GM23248 (cell line): ENCODE results near the gene SOCS2. TPM values are rescaled to one million over a fixed set of nuclear protein-coding genes. Genes with fewer than 3 reads are reported as not detected.

ENCODE experiments used
- DNase-seq: peaks from one replicate; pipeline ENCODE4 v3.0.0-alpha.2; 2015
- H2AFZ ChIP-seq: fragments of 200-600 bp; sonication (generic); 2 replicates; pipeline ENCODE4 v1.6.1; 2016; ENCODE audit warnings: antibody characterized with exemption
- H3F3A ChIP-seq: fragments of 200-600 bp; sonication (generic); 2 replicates; pipeline ENCODE4 v1.6.1; 2016; ENCODE audit warnings: mild to moderate bottlenecking, antibody characterized with exemption, mixed run types; ENCODE audit not compliant: insufficient read depth
- H3K27ac ChIP-seq: fragments of 200-600 bp; sonication (generic); 2 replicates; pipeline ENCODE4 v1.5.1; 2016; ENCODE audit warnings: mild to moderate bottlenecking
- H3K27me3 ChIP-seq: fragments of 200-600 bp; sonication (generic); replicated peaks from 2 replicates; pipeline ENCODE4 v1.6.1; 2016; ENCODE audit warnings: mild to moderate bottlenecking; ENCODE audit not compliant: insufficient read depth
- H3K36me3 ChIP-seq: fragments of 200-600 bp; sonication (generic); 2 replicates; pipeline ENCODE4 v1.6.1; 2016; ENCODE audit warnings: low read depth, mild to moderate bottlenecking
- H3K4me1 ChIP-seq: fragments of 200-600 bp; sonication (generic); 2 replicates; pipeline ENCODE4 v1.6.1; 2016; ENCODE audit warnings: mild to moderate bottlenecking; ENCODE audit not compliant: insufficient read depth
- H3K4me2 ChIP-seq: fragments of 200-600 bp; sonication (generic); one replicate; pipeline ENCODE4 v1.6.1; 2016; ENCODE audit warnings: mild to moderate bottlenecking; ENCODE audit not compliant: unreplicated experiment
- H3K4me3 ChIP-seq: fragments of 200-600 bp; sonication (generic); 2 replicates; pipeline ENCODE4 v1.5.1; 2016; ENCODE audit warnings: mild to moderate bottlenecking
- H3K79me2 ChIP-seq: fragments of 200-600 bp; sonication (generic); 2 replicates; pipeline ENCODE4 v1.6.1; 2016; ENCODE audit warnings: mild to moderate bottlenecking; ENCODE audit not compliant: insufficient read depth
- H3K9ac ChIP-seq: fragments of 200-600 bp; sonication (generic); 2 replicates; pipeline ENCODE4 v1.6.1; 2016; ENCODE audit warnings: mild to moderate bottlenecking
- H3K9me2 ChIP-seq: fragments of 200-600 bp; sonication (generic); 2 replicates; pipeline ENCODE4 v1.6.1; 2016; ENCODE audit warnings: mixed run types, mild to moderate bottlenecking, moderate library complexity; ENCODE audit not compliant: insufficient read depth
- H3K9me3 ChIP-seq: fragments of 200-600 bp; sonication (generic); one replicate; pipeline ENCODE4 v1.6.1; 2017; ENCODE audit warnings: low read depth
- H4K20me1 ChIP-seq: fragments of 200-600 bp; sonication (generic); 2 replicates; pipeline ENCODE4 v1.6.0; 2016; ENCODE audit not compliant: insufficient read depth
- EZH2 ChIP-seq: fragments of 200-600 bp; sonication (generic); IDR thresholded peaks from 2 replicates; pipeline ENCODE4 v1.6.1; 2018; ENCODE audit warnings: antibody characterized with exemption, mild to moderate bottlenecking; ENCODE audit not compliant: insufficient read depth, poor library complexity, severe bottlenecking
- EZH2phosphoT487 ChIP-seq: fragments of 200-600 bp; sonication (generic); IDR thresholded peaks from 2 replicates; pipeline ENCODE4 v1.6.1; 2018; ENCODE audit warnings: antibody characterized with exemption, moderate library complexity, mild to moderate bottlenecking, low read depth; ENCODE audit not compliant: insufficient read depth
- WGBS, 2 experiments: methylation state at CpG; one replicate each; pipeline ENCODE4 v1.1.6; 2015 to 2017; ENCODE audit warnings: low lambda C conversion rate in 2 of 2, low coverage in 1 of 2; ENCODE audit errors: missing lambda C conversion rate in 2 of 2; 5-methylcytosine and 5-hydroxymethylcytosine counted together
- in situ Hi-C: fragments of 300-500 bp; cut with MboI; formaldehyde crosslinking; loops from 2 replicates; pipeline ENCODE4 v1.15.0; 2020
- polyA plus RNA-seq: library from polyadenylated mRNA; unstranded; fragments of >200 nt; fragmentation: Nextera tagmentation; extraction: Ambion mirVana; gene quantifications from 2 replicates; pipeline ENCODE4 v1.2.1, GENCODE V29; 2016
- total RNA-seq: library from RNA; depleted of rRNA; stranded (reverse); fragments of >200 nt; shearing (Covaris generic); gene quantifications from 2 replicates; pipeline ENCODE4 v1.2.3, GENCODE V29; 2014

Gene SOCS2
- total and polyA plus RNA-seq, 2 experiments from 2014 or later, result 52.4 to 72.6 TPM

GRCh38 chr12:93580682-93581081 is 8.2 kb downstream of the SOCS2 start:
- Histone ChIP-seq H3K9ac (no peak overlapping the region), H3F3A (peaks cover 25% of the 10 kb centered on the region; the same call in 1 of the 2 replicates), H2AFZ (no peak overlapping the region), H3K9me2 (no peaks in the 10 kb centered on the region), H3K4me3 (no peak overlapping the region), H3K4me1 (peaks cover 18% of the 10 kb centered on the region), H3K79me2 (peaks cover 60% of the 10 kb centered on the region), H3K9me3 (no peaks in the 10 kb centered on the region), H3K27me3 (no peaks in the 10 kb centered on the region), H3K27ac (no peak overlapping the region), H4K20me1 (no peaks in the 10 kb centered on the region), H3K4me2 (no peak overlapping the region), H3K36me3 (peaks cover 30% of the 10 kb centered on the region)
- DNase-seq, result no peak
- TF ChIP-seq EZH2 (no peak), EZH2phosphoT487 (no peak)
- in situ Hi-C loops, result no loop called here

- 74 to 77% methylated on average over 2 of the region's 2 CpGs for WGBS, 2 experiments
- Histone ChIP-seq H3F3A (peaks cover 25% of the 10 kb centered on the region), H4K20me1 (no peaks in the 10 kb centered on the region), H3K4me1 (peaks cover 11% of the 10 kb centered on the region), H3K4me2 (no peak overlapping the region), H3K4me3 (no peak overlapping the region), H3K9me3 (no peaks in the 10 kb centered on the region), H3K79me2 (peaks cover 53% of the 10 kb centered on the region), H3K27ac (no peak overlapping the region), H3K27me3 (no peaks in the 10 kb centered on the region), H3K9ac (no peak overlapping the region), H3K9me2 (no peaks in the 10 kb centered on the region), H3K36me3 (0 out of 2 replicates have a peak, but pooled peaks cover 23% of the 10 kb centered on the region), H2AFZ (no peak overlapping the region)
- no peak for TF ChIP-seq EZH2
- TF ChIP-seq EZH2phosphoT487, result no peak
- no peak for DNase-seq
- in situ Hi-C loops, result no loop called here
Observed at GRCh38 chr12:93581370-93581769, 8.9 kb downstream of the SOCS2 start.

- no peak overlapping the region for H2AFZ ChIP-seq
- H3K79me2 ChIP-seq, result peaks cover 44% of the 10 kb centered on the region
- H3K4me3 ChIP-seq, result no peak overlapping the region
- no peak overlapping the region for H3K27ac ChIP-seq
- in situ Hi-C loops, result no loop called here
- peaks cover 1% of the 10 kb centered on the region for H3K4me1 ChIP-seq
- H3K9ac ChIP-seq, result no peak overlapping the region
- DNase-seq, result no peak
- no peak overlapping the region for H3K4me2 ChIP-seq
- H3K9me2 ChIP-seq, result no peaks in the 10 kb centered on the region
- 97 to 100% methylated on average over 8 of the region's 8 CpGs for WGBS, 2 experiments
- no peak for TF ChIP-seq EZH2phosphoT487
- TF ChIP-seq EZH2, result no peak
- peaks cover 26% of the 10 kb centered on the region for H3F3A ChIP-seq
- 0 out of 2 replicates have a peak, but pooled peaks cover 22% of the 10 kb centered on the region for H3K36me3 ChIP-seq
- no peaks in the 10 kb centered on the region for H3K9me3 ChIP-seq
- H4K20me1 ChIP-seq, result no peaks in the 10 kb centered on the region
- no peaks in the 10 kb centered on the region for H3K27me3 ChIP-seq
Observed at GRCh38 chr12:93582351-93582750, 9.9 kb downstream of the SOCS2 start.

- H3F3A ChIP-seq, result peaks cover 26% of the 10 kb centered on the region
- no peak for TF ChIP-seq EZH2phosphoT487
- no peak for DNase-seq
- no peak overlapping the region for H3K9ac ChIP-seq
- H3K9me3 ChIP-seq, result no peaks in the 10 kb centered on the region
- no peaks in the 10 kb centered on the region for H3K9me2 ChIP-seq
- in situ Hi-C loops, result no loop called here
- no peak overlapping the region for H2AFZ ChIP-seq
- H3K36me3 ChIP-seq, result 0 out of 2 replicates have a peak, but pooled peaks cover 22% of the 10 kb centered on the region
- WGBS, 2 experiments, result 98 to 100% methylated on average over 5 of the region's 5 CpGs
- H3K79me2 ChIP-seq, result peaks cover 29% of the 10 kb centered on the region
- no peak overlapping the region for H3K27ac ChIP-seq
- H4K20me1 ChIP-seq, result no peaks in the 10 kb centered on the region
- H3K27me3 ChIP-seq, result no peaks in the 10 kb centered on the region
- no peak overlapping the region for H3K4me3 ChIP-seq
- no peaks in the 10 kb centered on the region for H3K4me1 ChIP-seq
- H3K4me2 ChIP-seq, result no peak overlapping the region
Observed at GRCh38 chr12:93583627-93584392, 11.3 kb downstream of the SOCS2 start.

- DNase-seq, result no peak
- Histone ChIP-seq H3K27me3 (no peaks in the 10 kb centered on the region), H3K4me1 (0 out of 2 replicates have a peak, but pooled peaks cover 7% of the 10 kb centered on the region), H4K20me1 (no peaks in the 10 kb centered on the region), H3K27ac (no peak overlapping the region), H3K4me3 (no peak overlapping the region), H3K9ac (no peak overlapping the region), H3K36me3 (0 out of 2 replicates have a peak, but pooled peaks cover 9% of the 10 kb centered on the region), H3K9me2 (no peaks in the 10 kb centered on the region), H3F3A (peaks cover 40% of the 10 kb centered on the region), H3K79me2 (peaks cover 15% of the 10 kb centered on the region), H3K4me2 (no peak overlapping the region), H3K9me3 (no peaks in the 10 kb centered on the region), H2AFZ (no peak overlapping the region)
- no peak for TF ChIP-seq EZH2phosphoT487
- no peak for TF ChIP-seq EZH2
- in situ Hi-C loops, result no loop called here
- WGBS, 2 experiments, result 98 to 100% methylated on average over 2 of the region's 2 CpGs
Observed at GRCh38 chr12:93585247-93585646, 12.8 kb downstream of the SOCS2 start.
